GM21723 (cell line): ENCODE results near the gene RHEBL1.
A peak's percentile ranks its signal among the peaks of the same experiment; 100 is the strongest.

Experiments
- ATAC-seq: cut with Tn5 transposase; IDR thresholded peaks from one replicate; pipeline ENCODE4 v1.9.1; 2021; ENCODE audit warnings: mild to moderate bottlenecking, moderate library complexity; ENCODE audit not compliant: unreplicated experiment

RHEBL1 gene

GRCh38 chr12:49022558-49023178, 47.1 kb downstream of the RHEBL1 start:
- ATAC-seq = no peak

GRCh38 chr12:49021292-49021915, 48.4 kb downstream of the RHEBL1 start:
- ATAC-seq = no peak

- ATAC-seq = no peak
Measured at GRCh38 chr12:49020441-49020840, 49.3 kb downstream of the RHEBL1 start.

- ATAC-seq = no peak
Measured at GRCh38 chr12:49019443-49020324, 50.1 kb downstream of the RHEBL1 start.

- ATAC-seq = no peak
Measured at GRCh38 chr12:49019120-49019430, 50.7 kb downstream of the RHEBL1 start.

GRCh38 chr12:49018261-49019119, 51.3 kb downstream of the RHEBL1 start, which contains the start of gene PRKAG1:
PRKAG1 (minus strand) TSS chr12:49018776; CDS start chr12:49018740, 36 bp downstream.
- ATAC-seq = peak; percentile 85

- peak; percentile 11 for ATAC-seq
Measured at GRCh38 chr12:49017891-49018260, 51.9 kb downstream of the RHEBL1 start.

- ATAC-seq = no peak
Measured at GRCh38 chr12:49015196-49015595, 54.6 kb downstream of the RHEBL1 start.
